ENCODE measurements around the gene PALS1. TPM values are rescaled to one million over a fixed set of nuclear protein-coding genes. Genes with fewer than 3 reads are reported as not detected.

The PALS1 gene
- total RNA-seq, 1 donor from 2014 or later = 19.9 TPM

DNA sequence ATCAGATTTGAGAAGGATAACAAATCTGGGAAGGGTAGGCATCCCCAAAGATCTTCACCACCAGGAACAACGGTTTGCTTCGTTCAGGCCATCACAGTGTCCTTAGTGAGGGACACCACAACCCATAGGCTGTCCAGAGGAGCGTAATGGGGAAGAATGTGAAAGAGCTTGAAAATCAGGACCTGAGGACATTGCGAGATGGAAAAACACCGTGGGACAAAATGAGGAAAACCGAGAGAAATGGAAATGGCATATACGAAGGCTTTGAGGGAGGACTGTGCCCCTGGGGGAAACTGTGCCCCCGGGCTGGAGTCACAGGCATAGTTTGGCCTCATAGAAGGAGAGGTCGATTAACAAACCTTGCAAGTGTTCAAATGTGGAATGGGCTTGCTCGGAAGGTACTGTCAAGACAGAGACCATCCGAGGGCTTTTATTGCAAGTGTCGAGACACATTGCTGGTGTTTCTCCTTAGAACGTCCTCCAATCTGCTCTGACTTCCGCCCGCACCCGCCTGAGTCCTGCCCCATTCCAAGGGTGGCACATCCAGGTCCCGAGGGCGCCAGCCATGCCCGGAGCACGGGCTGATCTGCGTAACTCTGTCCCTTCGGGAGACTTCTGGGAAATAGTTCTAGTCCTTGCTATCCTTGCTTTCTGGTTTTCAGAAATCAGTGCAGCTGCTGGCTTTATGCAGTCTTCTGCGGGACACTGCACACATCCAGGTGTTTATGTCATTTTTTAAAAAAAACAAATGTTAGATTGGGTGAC is 885 bp upstream of the PALS1 start:
- Mint-ChIP-seq H3K27ac (ENCODE audit: unreplicated experiment) (peak overlapping the region; percentile 83), H3K36me3 (ENCODE audit: low read depth, unreplicated experiment) (peaks cover 3% of the 10 kb centered on the region), H3K4me1 (ENCODE audit: unreplicated experiment) (peaks cover 3% of the 10 kb centered on the region), H3K27me3 (ENCODE audit: unreplicated experiment) (peaks cover 13% of the 10 kb centered on the region), H3K4me3 (ENCODE audit: unreplicated experiment) (peak overlapping the region; percentile 83), H3K9me3 (ENCODE audit: unreplicated experiment) (no peaks in the 10 kb centered on the region)
- DNase-seq (ENCODE audit: low spot score) = peak; percentile 29
- TF ChIP-seq, protein P1, sequence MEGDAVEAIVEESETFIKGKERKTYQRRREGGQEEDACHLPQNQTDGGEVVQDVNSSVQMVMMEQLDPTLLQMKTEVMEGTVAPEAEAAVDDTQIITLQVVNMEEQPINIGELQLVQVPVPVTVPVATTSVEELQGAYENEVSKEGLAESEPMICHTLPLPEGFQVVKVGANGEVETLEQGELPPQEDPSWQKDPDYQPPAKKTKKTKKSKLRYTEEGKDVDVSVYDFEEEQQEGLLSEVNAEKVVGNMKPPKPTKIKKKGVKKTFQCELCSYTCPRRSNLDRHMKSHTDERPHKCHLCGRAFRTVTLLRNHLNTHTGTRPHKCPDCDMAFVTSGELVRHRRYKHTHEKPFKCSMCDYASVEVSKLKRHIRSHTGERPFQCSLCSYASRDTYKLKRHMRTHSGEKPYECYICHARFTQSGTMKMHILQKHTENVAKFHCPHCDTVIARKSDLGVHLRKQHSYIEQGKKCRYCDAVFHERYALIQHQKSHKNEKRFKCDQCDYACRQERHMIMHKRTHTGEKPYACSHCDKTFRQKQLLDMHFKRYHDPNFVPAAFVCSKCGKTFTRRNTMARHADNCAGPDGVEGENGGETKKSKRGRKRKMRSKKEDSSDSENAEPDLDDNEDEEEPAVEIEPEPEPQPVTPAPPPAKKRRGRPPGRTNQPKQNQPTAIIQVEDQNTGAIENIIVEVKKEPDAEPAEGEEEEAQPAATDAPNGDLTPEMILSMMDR (IDR thresholded peaks at IDR 0.05; ENCODE audit: unreplicated experiment) = no peak

DNA sequence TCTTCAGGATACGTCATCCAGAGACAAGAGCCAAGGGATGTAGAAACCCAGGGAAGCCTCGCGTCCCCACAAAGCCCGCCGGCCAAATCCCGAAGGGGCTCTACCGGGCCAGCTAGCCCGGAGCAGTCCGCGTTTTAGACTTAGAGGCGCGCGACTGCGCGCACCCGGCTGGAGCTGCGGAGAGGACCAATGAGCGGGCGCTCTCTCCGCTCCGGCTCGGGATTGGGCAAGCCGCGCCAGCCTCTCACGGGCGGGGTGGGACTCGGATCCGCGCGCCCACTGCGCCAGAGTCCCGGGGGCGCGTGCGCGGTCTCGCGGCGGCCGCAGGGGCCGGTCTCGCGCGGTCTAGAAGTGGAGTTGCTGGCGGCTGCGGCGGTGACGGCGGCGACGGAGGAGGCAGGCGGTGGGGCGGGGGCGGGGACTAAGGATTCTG is 241 bp upstream of the PALS1 start:
- H3K36me3 Mint-ChIP-seq (ENCODE audit: low read depth, unreplicated experiment) = peaks cover 3% of the 10 kb centered on the region
- H3K27me3 Mint-ChIP-seq (ENCODE audit: unreplicated experiment) = peaks cover 13% of the 10 kb centered on the region
- peak overlapping the region; percentile 94 for H3K27ac Mint-ChIP-seq (ENCODE audit: unreplicated experiment)
- peak overlapping the region; percentile 83 for H3K4me3 Mint-ChIP-seq (ENCODE audit: unreplicated experiment)
- H3K9me3 Mint-ChIP-seq (ENCODE audit: unreplicated experiment) = no peaks in the 10 kb centered on the region
- TF ChIP-seq, protein P1 (IDR thresholded peaks at IDR 0.05; ENCODE audit: unreplicated experiment) = no peak
- H3K4me1 Mint-ChIP-seq (ENCODE audit: unreplicated experiment) = peaks cover 3% of the 10 kb centered on the region
- peak; percentile 98 for DNase-seq (ENCODE audit: low spot score)

DNA sequence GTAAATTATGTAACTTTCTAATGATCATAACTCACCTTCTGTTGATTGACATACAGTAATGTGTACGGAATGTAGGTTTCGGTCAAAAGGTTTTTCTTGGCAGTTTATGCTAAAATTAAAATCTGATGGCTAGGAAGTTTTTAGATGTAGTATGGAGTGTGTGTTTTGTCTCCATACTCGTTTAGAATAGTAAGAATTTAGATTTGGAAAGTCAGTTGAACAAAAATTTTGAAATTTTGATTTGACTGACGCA is 859 bp downstream of the PALS1 start:
- H3K4me3 Mint-ChIP-seq (ENCODE audit: unreplicated experiment) = peak overlapping the region; percentile 86
- H3K27ac Mint-ChIP-seq (ENCODE audit: unreplicated experiment) = peak overlapping the region; percentile 88
- no peaks in the 10 kb centered on the region for H3K9me3 Mint-ChIP-seq (ENCODE audit: unreplicated experiment)
- H3K36me3 Mint-ChIP-seq (ENCODE audit: low read depth, unreplicated experiment) = peaks cover 3% of the 10 kb centered on the region
- no peak for DNase-seq (ENCODE audit: low spot score)
- TF ChIP-seq, protein P1 (IDR thresholded peaks at IDR 0.05; ENCODE audit: unreplicated experiment) = no peak
- peaks cover 3% of the 10 kb centered on the region for H3K4me1 Mint-ChIP-seq (ENCODE audit: unreplicated experiment)
- peaks cover 18% of the 10 kb centered on the region for H3K27me3 Mint-ChIP-seq (ENCODE audit: unreplicated experiment)

DNA sequence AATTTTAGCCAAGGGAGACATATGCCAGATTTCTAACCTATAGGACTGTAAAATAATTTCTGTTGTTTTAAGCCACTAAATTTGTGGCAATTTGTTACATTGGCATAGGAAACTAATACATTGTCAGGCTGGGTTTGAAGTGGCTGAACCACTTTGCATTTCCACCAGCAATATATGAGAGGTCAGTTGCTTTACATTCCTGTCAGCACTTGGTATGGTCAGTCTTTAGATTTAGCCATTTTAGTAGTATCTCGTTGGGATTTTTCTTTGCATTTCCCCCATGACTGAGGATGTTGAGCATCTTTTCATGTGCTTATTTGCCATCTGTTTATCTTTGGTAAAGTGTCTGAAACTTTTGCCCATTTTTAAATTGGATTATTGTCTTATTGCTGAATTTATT is 3.9 kb downstream of the PALS1 start:
- Mint-ChIP-seq H3K27ac (ENCODE audit: unreplicated experiment) (no peak overlapping the region), H3K4me3 (ENCODE audit: unreplicated experiment) (no peak overlapping the region), H3K4me1 (ENCODE audit: unreplicated experiment) (peaks cover 2% of the 10 kb centered on the region), H3K27me3 (ENCODE audit: unreplicated experiment) (peaks cover 11% of the 10 kb centered on the region), H3K9me3 (ENCODE audit: unreplicated experiment) (no peaks in the 10 kb centered on the region), H3K36me3 (ENCODE audit: low read depth, unreplicated experiment) (peaks cover 1% of the 10 kb centered on the region)
- TF ChIP-seq, protein P1 (IDR thresholded peaks at IDR 0.05; ENCODE audit: unreplicated experiment) = no peak
- no peak for DNase-seq (ENCODE audit: low spot score)

DNA sequence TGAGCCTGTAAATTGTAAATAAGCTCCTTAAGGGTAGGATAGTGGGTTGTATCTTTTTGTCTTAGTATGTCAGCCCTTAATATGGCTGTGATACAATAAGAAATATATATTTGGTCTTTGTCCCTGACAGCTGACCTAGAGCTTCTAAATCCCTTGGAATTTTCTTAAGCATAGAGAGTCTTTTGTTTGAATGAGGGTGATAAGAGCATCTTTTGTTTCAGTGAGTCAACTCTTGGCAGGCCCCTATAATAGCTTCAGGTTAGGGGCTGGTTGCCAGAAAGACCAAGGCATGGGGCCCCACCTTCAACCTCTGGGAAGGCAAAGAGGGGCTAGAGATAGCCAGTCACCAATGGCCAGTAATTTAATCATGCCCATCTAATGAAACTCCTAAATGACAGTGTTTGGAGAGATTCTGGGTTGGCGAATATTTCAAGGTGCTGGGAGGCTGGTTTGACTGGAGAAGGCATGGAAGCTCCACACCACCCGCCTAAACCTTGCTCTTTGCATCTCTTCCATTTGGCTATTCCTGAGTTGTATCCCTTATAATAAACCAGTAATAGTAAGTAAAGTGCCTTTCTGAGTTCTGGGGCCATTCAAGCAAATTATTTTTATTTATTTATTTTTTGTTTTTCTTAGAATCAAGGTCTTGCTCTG is 10.5 kb downstream of the PALS1 start:
- no peaks in the 10 kb centered on the region for H3K36me3 Mint-ChIP-seq (ENCODE audit: low read depth, unreplicated experiment)
- no peaks in the 10 kb centered on the region for H3K4me1 Mint-ChIP-seq (ENCODE audit: unreplicated experiment)
- H3K27ac Mint-ChIP-seq (ENCODE audit: unreplicated experiment) = no peak overlapping the region
- H3K27me3 Mint-ChIP-seq (ENCODE audit: unreplicated experiment) = peaks cover 4% of the 10 kb centered on the region
- no peak for DNase-seq (ENCODE audit: low spot score)
- TF ChIP-seq, protein P1 (IDR thresholded peaks at IDR 0.05; ENCODE audit: unreplicated experiment) = no peak
- H3K9me3 Mint-ChIP-seq (ENCODE audit: unreplicated experiment) = no peaks in the 10 kb centered on the region
- no peak overlapping the region for H3K4me3 Mint-ChIP-seq (ENCODE audit: unreplicated experiment)

Measured in endothelial cell (in vitro differentiated cells).